NCI-H1930 (cell line): Measurements from ENCODE around the gene ZBED4.

ENCODE experiments used
- DNase-seq, 2 experiments: peaks; one replicate each; lab custom pipeline; 2025; lab: John Stamatoyannopoulos, UW

Gene ZBED4

GRCh38 chr22:49936973-49937757, 83.5 kb downstream of the ZBED4 start:
- no peak for DNase-seq

- DNase-seq, result no peak
Observed at GRCh38 chr22:49937758-49938564, 84.3 kb downstream of the ZBED4 start.

- no peak for DNase-seq
Observed at GRCh38 chr22:49938565-49939136, 85.0 kb downstream of the ZBED4 start.
